Measurements from ENCODE around the gene WASHC2C.
"Not testable (repeated sequence)": the region's sequence is repeated elsewhere in the genome, so short reads cannot be mapped to it uniquely, and the experiment has no call there.

WASHC2C gene, protein sequence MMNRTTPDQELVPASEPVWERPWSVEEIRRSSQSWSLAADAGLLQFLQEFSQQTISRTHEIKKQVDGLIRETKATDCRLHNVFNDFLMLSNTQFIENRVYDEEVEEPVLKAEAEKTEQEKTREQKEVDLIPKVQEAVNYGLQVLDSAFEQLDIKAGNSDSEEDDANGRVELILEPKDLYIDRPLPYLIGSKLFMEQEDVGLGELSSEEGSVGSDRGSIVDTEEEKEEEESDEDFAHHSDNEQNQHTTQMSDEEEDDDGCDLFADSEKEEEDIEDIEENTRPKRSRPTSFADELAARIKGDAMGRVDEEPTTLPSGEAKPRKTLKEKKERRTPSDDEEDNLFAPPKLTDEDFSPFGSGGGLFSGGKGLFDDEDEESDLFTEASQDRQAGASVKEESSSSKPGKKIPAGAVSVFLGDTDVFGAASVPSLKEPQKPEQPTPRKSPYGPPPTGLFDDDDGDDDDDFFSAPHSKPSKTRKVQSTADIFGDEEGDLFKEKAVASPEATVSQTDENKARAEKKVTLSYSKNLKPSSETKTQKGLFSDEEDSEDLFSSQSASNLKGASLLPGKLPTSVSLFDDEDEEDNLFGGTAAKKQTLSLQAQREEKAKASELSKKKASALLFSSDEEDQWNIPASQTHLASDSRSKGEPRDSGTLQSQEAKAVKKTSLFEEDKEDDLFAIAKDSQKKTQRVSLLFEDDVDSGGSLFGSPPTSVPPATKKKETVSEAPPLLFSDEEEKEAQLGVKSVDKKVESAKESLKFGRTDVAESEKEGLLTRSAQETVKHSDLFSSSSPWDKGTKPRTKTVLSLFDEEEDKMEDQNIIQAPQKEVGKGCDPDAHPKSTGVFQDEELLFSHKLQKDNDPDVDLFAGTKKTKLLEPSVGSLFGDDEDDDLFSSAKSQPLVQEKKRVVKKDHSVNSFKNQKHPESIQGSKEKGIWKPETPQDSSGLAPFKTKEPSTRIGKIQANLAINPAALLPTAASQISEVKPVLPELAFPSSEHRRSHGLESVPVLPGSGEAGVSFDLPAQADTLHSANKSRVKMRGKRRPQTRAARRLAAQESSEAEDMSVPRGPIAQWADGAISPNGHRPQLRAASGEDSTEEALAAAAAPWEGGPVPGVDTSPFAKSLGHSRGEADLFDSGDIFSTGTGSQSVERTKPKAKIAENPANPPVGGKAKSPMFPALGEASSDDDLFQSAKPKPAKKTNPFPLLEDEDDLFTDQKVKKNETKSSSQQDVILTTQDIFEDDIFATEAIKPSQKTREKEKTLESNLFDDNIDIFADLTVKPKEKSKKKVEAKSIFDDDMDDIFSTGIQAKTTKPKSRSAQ (N-terminal part only)

DNA sequence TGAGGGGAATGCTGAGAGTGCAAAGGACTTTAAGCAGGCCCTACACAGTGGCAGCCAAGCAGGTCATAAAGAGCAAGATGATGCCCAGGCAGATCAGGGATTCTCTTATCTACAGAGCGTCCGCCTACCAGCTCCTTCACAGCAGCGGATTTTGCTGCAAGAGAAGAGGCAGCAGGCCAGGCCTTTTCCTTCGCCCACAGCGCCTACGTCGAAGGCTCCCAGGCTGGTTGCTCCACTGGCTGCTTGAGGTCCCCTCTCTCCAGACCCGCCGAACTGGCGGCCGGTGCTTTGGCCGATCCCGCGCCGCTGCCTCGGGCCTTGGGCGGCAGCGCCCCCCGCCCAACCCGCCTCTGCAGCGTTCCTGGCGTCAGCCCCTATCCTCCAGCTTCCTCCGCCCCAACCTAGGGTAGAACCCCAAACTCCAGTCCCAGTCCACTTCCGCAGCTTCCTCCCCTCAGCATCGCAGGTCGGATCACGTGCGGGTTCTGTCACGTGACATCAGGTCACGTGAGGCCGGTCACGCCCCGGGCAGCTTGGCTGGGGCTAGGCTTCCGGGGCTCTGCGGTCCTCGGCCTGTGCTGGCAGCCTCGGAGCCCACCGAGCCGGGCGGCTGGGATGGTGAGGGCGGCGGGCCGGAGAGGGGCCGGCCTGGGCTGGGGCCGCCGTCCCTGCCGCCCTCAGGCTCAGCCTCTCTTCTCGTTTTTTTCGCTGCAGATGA, at the start of gene WASHC2C:
Gene WASHC2C, plus strand, starts transcription at position 564 of the 718 bp plus-strand sequence. Its CDS starts 52 bp downstream, at position 616.
- peak; percentile 95 for DNase-seq (ENCODE audit: low read depth)

DNA sequence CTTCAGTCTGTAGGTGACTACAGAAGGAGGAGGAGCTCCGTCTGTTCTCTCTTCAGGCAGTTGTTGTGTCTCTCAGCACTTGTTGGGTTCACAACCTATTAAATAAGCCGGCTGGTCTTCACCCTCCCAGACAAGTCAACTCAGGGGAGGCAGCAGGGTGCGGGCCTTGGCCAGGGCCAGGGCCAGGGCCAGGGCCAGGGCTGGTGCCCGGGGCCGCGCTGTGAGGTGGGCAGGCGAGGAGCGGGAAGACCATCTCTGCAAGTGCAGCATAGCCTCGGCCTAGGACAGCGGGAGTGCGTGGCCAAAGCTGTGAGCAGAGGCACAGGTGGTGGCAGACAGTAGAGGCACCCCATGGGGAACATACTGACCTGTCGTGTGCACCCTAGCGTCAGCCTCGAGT, 48.6 kb upstream of the WASHC2C start:
- not testable (repeated sequence) for DNase-seq (ENCODE audit: low read depth)

DNA sequence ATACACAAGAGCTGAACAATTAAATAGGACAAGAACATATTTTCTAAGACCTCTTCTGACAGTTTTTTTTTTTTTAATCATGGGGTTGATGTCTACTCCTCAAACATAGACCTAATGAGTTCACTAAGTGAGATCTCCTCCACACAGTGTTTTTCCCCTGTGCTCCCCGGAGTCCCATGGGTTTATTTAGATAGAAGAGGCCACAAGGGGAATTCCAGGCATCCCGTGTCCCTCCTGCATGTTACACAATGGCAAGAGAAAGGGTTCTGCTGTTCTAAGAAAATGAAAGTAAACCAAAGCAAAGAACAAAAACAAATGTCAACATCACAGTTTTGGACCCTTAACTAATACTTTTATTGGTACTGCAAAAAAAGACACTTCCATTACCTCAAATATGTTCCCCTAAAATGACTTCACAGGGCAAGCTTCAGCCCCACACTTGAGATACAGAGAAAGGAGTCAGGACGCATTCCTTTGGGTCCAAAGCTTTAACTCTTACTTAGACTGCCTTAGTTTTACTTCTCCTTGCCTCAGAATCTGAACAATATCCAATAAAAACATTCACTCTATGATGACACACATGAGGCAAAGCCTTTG, 16.8 kb upstream of the WASHC2C start:
- DNase-seq (ENCODE audit: low read depth): not testable (repeated sequence)

DNA sequence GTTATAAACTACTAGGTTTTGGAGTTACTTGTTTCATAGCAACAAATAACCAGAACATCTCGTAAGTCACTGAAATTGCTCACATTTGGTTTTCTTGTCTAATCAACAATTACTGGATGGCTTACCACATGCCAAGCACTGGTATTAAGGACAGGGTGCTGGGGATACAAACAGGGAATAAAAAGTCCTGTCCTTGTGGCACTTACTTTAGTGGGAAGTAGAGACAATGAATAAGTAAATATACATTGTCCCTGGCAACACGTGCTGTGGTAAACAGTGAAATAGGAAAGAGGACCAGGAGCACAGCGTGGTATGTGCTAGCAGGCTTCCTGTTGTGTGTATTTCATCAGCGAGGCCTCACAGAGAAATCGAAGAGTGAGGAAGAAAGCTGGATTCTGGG, 15.8 kb upstream of the WASHC2C start:
- DNase-seq (ENCODE audit: low read depth): not testable (repeated sequence)

DNA sequence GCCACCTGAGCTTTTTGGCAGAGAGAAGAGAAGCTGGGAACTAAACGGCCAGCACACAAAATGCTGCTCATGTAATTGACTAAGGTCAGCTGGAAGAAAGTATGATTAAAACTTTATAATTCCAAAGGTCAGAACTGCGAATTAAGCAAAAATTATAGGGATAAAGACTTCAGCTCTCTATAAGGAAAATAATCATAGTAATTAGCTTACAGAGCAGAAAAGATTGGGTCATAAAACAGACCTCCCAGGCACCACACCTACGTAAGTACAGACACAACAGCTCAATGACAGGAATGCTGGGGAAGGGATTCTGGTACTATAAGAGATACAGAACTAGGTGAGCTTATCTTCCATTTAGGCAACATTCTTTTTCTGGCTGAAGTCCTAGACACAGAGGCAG, 10.0 kb upstream of the WASHC2C start:
- not testable (repeated sequence) for DNase-seq (ENCODE audit: low read depth)

DNA sequence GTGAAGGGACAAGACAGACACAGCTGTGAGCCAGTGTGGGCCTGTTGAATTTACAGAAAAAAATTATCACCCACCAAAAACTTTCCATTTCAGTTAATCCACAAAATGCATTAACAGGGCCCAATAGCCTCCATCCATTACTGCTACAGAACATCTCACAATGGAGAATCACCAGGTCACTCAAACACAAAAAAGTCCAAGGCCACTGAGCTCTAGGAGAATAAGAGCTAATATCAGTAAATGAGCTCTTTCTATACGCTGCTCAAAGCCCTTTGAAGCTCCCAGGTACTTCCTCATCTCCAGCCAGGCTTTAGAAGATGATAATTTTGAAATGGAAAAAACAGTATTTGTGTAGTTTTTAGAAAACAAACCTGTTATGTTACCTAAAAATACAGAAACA, 9.4 kb upstream of the WASHC2C start:
- not testable (repeated sequence) for DNase-seq (ENCODE audit: low read depth)

DNA sequence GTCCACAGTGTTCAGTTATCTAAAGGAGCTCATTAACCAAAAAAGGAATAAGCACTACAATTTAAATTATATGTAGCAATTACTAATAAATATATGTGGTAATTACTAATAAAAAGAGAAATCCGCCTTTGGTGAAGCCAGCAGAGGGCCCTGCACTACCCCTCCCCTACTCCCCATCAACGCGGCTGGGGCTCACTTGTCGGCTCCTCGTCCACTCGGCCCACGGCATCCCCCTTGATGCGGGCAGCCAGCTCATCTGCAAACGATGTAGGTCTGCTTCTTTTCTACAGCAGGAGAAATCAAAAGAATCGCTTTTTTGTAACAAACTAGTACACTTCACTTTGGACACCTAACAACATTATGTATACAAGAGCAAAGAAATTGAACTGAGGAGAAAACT, 5.6 kb upstream of the WASHC2C start:
- DNase-seq (ENCODE audit: low read depth): not testable (repeated sequence)

DNA sequence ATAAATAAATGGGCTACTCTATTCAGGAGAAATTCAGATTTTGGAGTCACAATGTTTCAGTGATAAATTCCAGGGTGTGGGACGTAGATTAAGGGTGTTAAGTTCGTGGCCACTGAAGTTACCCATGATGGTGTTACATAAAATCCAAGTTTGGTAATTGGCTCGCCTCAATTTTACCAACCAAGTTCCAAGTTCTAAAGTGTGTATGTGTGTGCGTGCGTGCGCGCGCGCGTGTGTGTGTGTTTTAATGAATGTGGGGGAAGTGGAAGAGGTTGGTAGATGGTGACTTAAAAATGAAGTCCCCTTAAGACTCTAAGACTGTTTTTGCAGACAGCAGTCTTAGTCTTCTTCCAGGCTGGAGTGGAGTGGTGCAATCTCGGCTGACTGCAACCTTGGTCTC, 3.2 kb upstream of the WASHC2C start:
- DNase-seq (ENCODE audit: low read depth): not testable (repeated sequence)

DNA sequence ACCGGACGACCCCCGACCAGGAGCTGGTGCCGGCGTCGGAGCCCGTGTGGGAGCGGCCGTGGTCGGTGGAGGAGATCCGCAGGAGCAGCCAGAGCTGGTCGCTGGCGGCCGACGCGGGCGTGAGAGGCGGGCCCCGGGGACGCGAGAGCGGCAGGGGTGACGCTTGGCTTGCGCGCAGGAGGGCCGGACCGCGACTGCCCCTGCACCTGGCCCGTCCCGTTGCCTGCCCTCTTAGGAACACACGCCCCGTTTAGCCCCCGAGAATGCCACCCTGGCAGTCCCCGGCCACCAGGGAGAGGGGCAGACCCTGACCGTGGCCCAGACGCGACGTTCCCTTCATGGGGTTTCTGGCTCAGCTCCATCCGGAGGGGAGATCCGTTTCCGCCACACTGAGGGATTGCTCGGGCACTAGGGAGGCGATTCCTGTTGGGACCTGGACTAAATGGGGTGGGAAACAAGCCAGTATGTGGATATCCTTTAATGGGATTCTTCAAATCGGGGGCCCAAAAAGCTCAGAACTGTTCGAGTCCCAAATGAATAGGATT, 427 bp downstream of the WASHC2C start:
- DNase-seq (ENCODE audit: low read depth): not testable (repeated sequence)

DNA sequence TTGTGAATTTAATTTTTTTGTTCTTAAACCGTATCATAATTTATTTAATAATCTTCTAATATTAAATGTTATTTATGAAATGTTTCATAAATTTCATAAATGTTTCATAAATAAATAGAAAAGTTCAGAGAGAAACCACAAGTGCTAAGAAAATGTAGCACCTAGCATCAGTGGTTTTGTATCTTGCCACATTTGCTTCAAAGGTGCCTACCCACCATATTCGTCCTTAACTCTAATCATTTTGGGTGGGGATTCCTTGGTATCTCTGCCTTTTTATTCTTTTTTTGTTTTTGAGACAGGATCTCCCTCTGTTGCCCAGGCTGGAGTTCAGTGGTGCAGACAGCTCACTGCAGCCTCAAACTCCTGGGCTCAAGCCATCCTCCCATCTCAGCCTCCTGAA, 7.4 kb downstream of the WASHC2C start:
- not testable (repeated sequence) for DNase-seq (ENCODE audit: low read depth)

DNA sequence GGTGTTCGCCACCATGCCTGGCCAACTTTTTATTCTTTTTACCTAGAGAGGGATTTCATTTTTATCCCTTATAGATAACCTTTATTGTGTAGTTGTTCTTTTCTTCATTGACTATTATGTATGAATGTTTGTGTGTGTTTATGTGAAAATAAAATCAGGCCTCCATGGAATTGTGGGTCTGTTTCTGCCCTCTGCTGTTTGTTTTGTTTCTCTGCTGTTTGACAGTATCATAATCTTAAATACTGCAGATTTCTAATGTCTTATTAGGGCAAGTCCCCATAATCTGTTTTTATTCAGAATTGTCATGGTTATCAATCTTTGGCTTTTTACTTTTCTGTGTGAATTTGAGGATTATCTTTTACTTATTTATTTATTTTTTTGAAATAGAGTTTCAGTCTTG, 7.8 kb downstream of the WASHC2C start:
- DNase-seq (ENCODE audit: low read depth): not testable (repeated sequence)

DNA sequence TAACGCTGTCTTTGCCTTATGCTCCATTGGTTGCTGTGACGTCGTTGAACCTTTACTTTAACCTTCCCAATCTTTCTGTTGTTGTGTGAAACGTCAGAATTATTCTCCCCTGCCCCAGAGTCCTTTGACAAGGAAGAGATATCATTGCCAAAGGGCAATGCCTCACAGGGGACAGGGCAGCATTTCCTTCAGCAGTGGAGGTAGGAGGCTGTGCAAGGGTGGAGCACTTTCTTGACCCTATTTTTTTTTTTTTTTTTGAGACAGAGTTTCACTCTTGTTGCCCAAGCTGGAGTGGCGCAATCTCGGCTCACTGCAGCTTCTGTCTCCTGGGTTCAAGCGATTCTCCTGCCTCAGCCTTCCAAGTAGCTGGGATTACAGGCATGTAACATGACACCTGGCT, 14.5 kb downstream of the WASHC2C start:
- not testable (repeated sequence) for DNase-seq (ENCODE audit: low read depth)

DNA sequence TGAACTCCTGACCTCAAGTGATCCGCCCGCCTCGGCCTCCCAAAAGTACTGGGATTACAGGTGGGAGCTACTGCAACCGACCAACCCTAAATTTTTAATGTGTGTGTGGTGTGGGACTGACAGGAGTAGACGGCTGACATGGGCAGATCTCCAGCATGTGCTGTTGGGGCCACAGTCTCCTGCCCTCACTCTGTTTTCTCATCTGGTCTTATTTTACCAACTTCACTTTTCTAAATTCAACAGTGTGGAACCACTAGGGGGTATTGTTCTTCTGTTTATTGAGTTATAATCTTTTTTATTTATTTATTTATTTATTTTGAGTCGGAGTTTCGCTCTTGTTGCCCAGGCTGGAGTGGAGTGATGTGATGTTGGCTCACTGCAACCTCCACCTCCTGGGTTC, 14.9 kb downstream of the WASHC2C start:
- not testable (repeated sequence) for DNase-seq (ENCODE audit: low read depth)

DNA sequence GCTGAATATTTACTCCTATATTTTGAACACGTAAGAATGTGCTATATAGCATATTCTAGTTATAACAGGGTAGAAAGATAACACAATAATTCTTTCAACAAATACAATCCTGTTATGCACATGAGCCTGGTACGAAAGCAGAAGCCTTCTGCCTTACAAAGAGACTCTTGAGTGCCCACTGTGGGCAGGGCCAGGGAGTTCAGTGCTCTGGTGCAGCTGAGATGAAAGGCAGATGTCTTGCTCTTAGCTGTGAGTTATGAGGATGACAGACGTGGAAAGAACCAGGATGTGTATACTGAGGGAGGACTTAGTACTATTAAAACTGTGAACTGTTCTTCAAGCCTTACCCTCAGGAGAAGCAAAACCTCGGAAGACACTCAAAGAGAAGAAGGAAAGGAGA, 24.1 kb downstream of the WASHC2C start:
- DNase-seq (ENCODE audit: low read depth): not testable (repeated sequence)

DNA sequence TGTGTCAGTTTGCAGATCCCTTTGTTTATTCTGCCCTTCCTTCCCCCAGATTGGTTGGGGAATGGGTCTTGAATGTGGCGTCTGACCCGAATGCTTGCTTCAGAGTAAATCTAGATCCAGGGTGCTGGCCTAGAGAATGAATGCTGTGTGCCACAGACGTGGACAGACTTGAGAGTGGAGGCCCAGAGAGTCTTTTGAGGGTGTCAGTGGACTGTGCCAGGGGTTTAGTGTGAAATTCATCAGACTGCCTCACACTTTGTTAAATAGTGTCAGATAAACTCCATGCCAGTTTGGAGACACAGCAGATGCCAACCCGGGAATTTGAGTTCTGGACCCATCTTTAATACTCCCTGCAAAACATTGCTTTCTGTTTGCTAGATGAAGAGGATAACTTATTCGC, 25.1 kb downstream of the WASHC2C start:
- DNase-seq (ENCODE audit: low read depth): not testable (repeated sequence)

DNA sequence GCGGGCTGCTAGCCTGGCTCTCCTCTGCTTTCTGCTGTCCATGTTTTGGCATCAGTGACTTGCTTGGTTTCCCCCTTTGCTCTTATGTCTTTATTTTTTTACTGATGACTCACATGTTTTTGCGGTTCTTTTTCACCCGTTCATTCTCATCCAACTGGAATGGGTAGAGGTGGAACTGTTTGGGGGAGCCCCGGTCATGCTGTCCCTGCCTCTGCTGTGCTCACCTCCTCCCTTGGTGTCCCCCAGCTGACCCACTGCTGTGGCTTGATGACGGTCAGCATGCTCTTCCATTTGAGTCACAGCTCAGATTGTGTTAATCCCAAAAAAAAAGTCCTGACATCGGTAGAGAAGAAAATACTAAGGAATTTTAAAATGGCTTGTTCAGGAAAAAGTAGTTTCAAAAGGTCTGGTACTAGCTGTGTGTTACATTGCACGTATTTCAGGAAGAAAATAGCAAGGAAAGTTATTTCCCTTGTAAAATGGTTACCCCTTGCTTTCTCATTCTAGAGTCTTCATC, 27.0 kb downstream of the WASHC2C start:
- not testable (repeated sequence) for DNase-seq (ENCODE audit: low read depth)

DNA sequence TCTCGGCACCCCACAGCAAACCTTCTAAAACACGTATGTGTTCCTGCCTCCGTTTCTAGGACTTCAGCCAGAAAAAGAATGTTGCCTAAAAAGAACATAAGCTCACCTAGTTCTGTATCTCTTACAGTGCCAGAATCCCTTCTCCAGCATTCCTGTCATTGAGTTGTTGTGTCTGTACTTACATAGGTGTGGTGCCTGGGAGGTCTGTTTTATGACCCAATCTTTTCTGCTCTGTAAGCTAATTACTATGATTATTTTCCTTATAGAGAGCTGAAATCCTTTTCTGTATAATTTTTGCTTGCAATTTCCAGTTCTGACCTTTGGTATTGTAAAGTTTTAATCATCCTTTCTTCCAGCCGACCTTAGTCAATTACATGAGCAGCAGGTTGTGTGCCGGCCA, 28.0 kb downstream of the WASHC2C start:
- not testable (repeated sequence) for DNase-seq (ENCODE audit: low read depth)

DNA sequence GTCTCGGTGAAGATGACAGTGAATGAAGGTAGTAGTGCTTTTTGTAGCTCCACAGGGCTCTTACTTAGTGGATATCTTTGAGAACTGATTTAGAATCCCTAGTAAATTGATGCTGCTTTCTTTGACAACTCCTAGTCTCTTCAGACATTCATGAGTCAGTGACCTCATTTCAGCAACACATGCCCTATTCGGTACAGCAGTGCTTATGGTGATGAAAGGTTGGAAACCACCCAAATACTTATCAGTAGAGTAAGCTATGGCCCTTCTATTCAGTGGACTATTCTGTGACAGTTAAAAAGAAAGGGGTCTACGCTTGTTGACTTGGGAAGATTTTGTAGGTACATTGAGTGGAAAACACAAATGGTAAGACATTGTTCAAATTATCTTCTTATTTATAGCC, 29.0 kb downstream of the WASHC2C start:
- DNase-seq (ENCODE audit: low read depth): not testable (repeated sequence)

DNA sequence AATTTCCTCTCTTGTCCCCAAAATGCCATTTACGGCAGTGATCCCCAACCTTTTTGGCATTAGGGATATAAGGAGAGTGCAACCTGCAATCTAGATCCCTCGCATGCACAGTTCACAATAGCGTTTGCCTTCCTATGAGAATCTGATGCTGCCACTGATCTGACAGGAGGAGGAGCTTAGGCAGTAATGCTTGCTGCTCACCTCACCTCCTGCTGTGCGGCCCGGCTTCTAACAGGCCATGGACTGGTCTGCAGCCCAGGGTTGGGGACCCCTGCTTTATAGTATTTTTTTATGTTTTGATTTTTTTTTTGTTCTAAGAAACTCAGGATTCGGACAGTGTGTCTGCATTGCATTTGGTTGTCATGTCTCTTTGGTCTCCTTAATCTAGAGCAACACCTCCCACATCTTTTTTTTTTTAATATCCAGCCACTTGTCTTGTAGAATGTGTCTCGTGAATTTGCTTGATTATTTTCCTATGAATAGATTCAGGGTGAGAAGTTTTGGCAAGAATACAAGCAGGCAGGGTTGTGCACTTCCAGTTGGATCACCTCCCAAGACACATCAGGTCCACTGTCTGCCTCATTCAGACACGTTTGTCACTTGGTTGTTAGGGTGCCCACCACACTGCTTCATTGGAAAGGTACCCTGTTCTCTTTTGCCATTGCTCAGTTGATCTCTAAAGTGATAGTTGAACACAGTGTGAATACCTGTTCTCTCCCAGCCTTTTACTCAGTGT, 30.8 kb downstream of the WASHC2C start:
- not testable (repeated sequence) for DNase-seq (ENCODE audit: low read depth)

DNA sequence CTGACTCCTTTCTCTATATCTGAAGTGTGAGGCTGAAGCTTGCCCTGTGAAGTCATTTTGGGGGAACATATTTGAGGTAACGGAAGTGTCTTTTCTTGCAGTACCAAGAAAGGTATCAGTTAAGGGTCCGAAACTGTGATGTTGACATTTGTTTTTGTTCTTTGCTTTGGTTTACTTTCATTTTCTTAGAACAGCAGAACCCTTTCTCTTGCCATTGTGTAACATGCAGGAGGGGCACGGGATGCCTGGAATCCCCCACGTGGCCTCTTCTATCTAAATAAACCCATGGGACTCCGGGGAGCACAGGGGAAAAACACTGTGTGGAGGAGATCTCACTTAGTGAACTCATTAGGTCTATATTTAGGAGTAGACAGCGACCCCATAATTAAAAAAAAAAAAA, 34.6 kb downstream of the WASHC2C start:
- not testable (repeated sequence) for DNase-seq (ENCODE audit: low read depth)
